GM23338 (cell line): ENCODE data around the gene ETFA. TPM values are rescaled to one million over a fixed set of nuclear protein-coding genes. Genes with fewer than 3 reads are reported as not detected.

Source experiments
- ATAC-seq: fragments of 200-7000 bp; cut with Tn5 transposase; 3 replicates; pipeline ENCODE4 v1.9.1; 2020
- DNase-seq: peaks from one replicate; pipeline ENCODE4 v3.0.0-alpha.2; 2015; ENCODE audit warnings: low spot score
- H2AFZ ChIP-seq: fragments of 200-600 bp; sonication (generic); 2 replicates; pipeline ENCODE4 v1.8.0; 2016; ENCODE audit warnings: antibody characterized with exemption, mild to moderate bottlenecking, moderate library complexity
- H3F3A ChIP-seq: fragments of 200-600 bp; sonication (generic); replicated peaks from 2 replicates; pipeline ENCODE4 v1.8.0; 2017; ENCODE audit warnings: antibody characterized with exemption, mixed run types, low read depth
- H3K27ac ChIP-seq: fragments of 200-600 bp; sonication (generic); 2 replicates; pipeline ENCODE4 v1.6.1; 2016; ENCODE audit warnings: low read depth
- H3K27me3 ChIP-seq: fragments of 200-600 bp; sonication (generic); 2 replicates; pipeline ENCODE4 v1.8.0; 2016; ENCODE audit warnings: mild to moderate bottlenecking, mixed run types, moderate library complexity; ENCODE audit not compliant: insufficient read depth
- H3K36me3 ChIP-seq: fragments of 200-600 bp; sonication (generic); 2 replicates; pipeline ENCODE4 v1.8.0; 2016; ENCODE audit warnings: mild to moderate bottlenecking; ENCODE audit not compliant: insufficient read depth
- H3K4me1 ChIP-seq: fragments of 200-600 bp; sonication (generic); 2 replicates; pipeline ENCODE4 v1.8.0; 2016; ENCODE audit warnings: mild to moderate bottlenecking, moderate library complexity; ENCODE audit not compliant: insufficient read depth
- H3K4me2 ChIP-seq: fragments of 200-600 bp; sonication (generic); 2 replicates; pipeline ENCODE4 v1.7.1; 2017; ENCODE audit warnings: mixed run types
- H3K4me3 ChIP-seq: fragments of 200-600 bp; sonication (generic); 2 replicates; pipeline ENCODE4 v1.6.1; 2016; ENCODE audit warnings: mixed run types
- H3K79me2 ChIP-seq: fragments of 200-600 bp; sonication (generic); replicated peaks from 2 replicates; pipeline ENCODE4 v1.8.0; 2017; ENCODE audit warnings: mild to moderate bottlenecking; ENCODE audit not compliant: insufficient read depth
- H3K9me2 ChIP-seq: fragments of 200-600 bp; sonication (generic); 2 replicates; pipeline ENCODE4 v1.8.0; 2017; ENCODE audit not compliant: insufficient read depth
- H4K20me1 ChIP-seq: fragments of 200-600 bp; sonication (generic); replicated peaks from 2 replicates; pipeline ENCODE4 v1.8.0; 2017; ENCODE audit warnings: mild to moderate bottlenecking; ENCODE audit not compliant: insufficient read depth
- H3K27ac Mint-ChIP-seq: 2 replicates; pipeline ENCODE4 v1.8.0; 2020; ENCODE audit warnings: inconsistent platforms, mild to moderate bottlenecking, moderate library complexity, mixed read lengths
- H3K27me3 Mint-ChIP-seq: 3 replicates; pipeline ENCODE4 v1.8.0; 2022; ENCODE audit warnings: low read depth, mild to moderate bottlenecking, moderate library complexity, mixed read lengths, inconsistent platforms; ENCODE audit not compliant: insufficient read depth, poor library complexity
- H3K36me3 Mint-ChIP-seq: 3 replicates; pipeline ENCODE4 v1.8.0; 2021; ENCODE audit warnings: low read depth, mild to moderate bottlenecking, inconsistent platforms, moderate library complexity, mixed read lengths
- H3K4me1 Mint-ChIP-seq: 3 replicates; pipeline ENCODE4 v1.8.0; 2020; ENCODE audit warnings: mild to moderate bottlenecking, inconsistent platforms, mixed read lengths
- H3K4me3 Mint-ChIP-seq: 3 replicates; pipeline ENCODE4 v1.8.0; 2021; ENCODE audit warnings: moderate library complexity, mild to moderate bottlenecking, inconsistent platforms, mixed read lengths
- H3K9me3 Mint-ChIP-seq: 3 replicates; pipeline ENCODE4 v1.8.0; 2020; ENCODE audit warnings: moderate library complexity, mild to moderate bottlenecking, inconsistent platforms, mixed read lengths
- CREB1 ChIP-seq: fragments of 250-450 bp; sonication (Bioruptor Pico); IDR thresholded peaks from 2 replicates; pipeline ENCODE4 v1.5.0; 2020; ENCODE audit warnings: low read depth, mild to moderate bottlenecking, moderate library complexity
- CTCF ChIP-seq, 2 experiments: fragments of 200-600 bp in 1 of 2; sonication (generic) in 1 of 2; conservative IDR thresholded peaks; 2 replicates each; pipeline versions ENCODE4 v1.5.1 to v1.6.1; 2016 to 2017; ENCODE audit warnings: antibody characterized with exemption in 2 of 2, low read depth in 2 of 2, mild to moderate bottlenecking in 2 of 2, moderate library complexity in 1 of 2
- ETS1 ChIP-seq: IDR thresholded peaks from 2 replicates; pipeline ENCODE4 v1.6.1; 2016; ENCODE audit warnings: antibody characterized with exemption
- EZH2 ChIP-seq: fragments of 200-600 bp; sonication (generic); IDR thresholded peaks from one replicate; pipeline ENCODE4 v1.8.0; 2017; ENCODE audit warnings: antibody characterized with exemption, mild to moderate bottlenecking, low read depth; ENCODE audit not compliant: unreplicated experiment
- JUNB ChIP-seq: IDR thresholded peaks from one replicate; pipeline ENCODE4 v1.6.1; 2016; ENCODE audit warnings: antibody characterized with exemption; ENCODE audit not compliant: unreplicated experiment
- NANOG ChIP-seq: IDR thresholded peaks from 2 replicates; pipeline ENCODE4 v1.6.1; 2016; ENCODE audit warnings: antibody characterized with exemption, borderline replicate concordance
- POLR2AphosphoS5 ChIP-seq: IDR thresholded peaks from 2 replicates; pipeline ENCODE4 v1.6.1; 2016; ENCODE audit warnings: antibody characterized with exemption, low read depth
- REST ChIP-seq: IDR thresholded peaks from one replicate; pipeline ENCODE4 v1.6.1; 2018; ENCODE audit warnings: antibody characterized with exemption; ENCODE audit not compliant: unreplicated experiment
- STAT1 ChIP-seq: IDR thresholded peaks from one replicate; pipeline ENCODE4 v1.6.1; 2016; ENCODE audit warnings: antibody characterized with exemption; ENCODE audit not compliant: unreplicated experiment
- polyA plus RNA-seq: library from polyadenylated mRNA; unstranded; fragments of >200 nt; fragmentation: Nextera tagmentation; extraction: Ambion mirVana; gene quantifications from 2 replicates; pipeline ENCODE4 v1.2.1, GENCODE V29; 2016
- total RNA-seq: library from RNA; depleted of rRNA; stranded (reverse); fragments of >200 nt; shearing (Covaris generic); gene quantifications from 2 replicates; pipeline ENCODE4 v1.2.3, GENCODE V29; 2014

The ETFA gene
- total and polyA plus RNA-seq, 2 experiments from 2014 or later: 52.9 to 69.1 TPM

- TF ChIP-seq CTCF (conservative IDR thresholded peaks at IDR 0.05; ENCODE audit: low read depth in 2 of 2) (no peak), REST (no peak), ETS1 (no peak), JUNB (no peak), CREB1 (CRISPR knock-in tag) (no peak), STAT1 (no peak)
Measured at GRCh38 chr15:76180321-76180720, 130.9 kb downstream of the ETFA start (continued).

GRCh38 chr15:76179023-76179422 is 132.2 kb downstream of the ETFA start:
- no peak overlapping the region for H3K4me3 ChIP-seq
- no peak overlapping the region for H3K4me2 ChIP-seq
- H3K9me3 Mint-ChIP-seq: no peaks in the 10 kb centered on the region
- no peak overlapping the region for H3K27ac ChIP-seq
- no peaks in the 10 kb centered on the region for H3K79me2 ChIP-seq
- no peaks in the 10 kb centered on the region for H3K36me3 Mint-ChIP-seq
- DNase-seq: no peak
- H3K4me1 Mint-ChIP-seq: peaks cover 4% of the 10 kb centered on the region; the same call in 1 of the 3 replicates
- H3F3A ChIP-seq: no peaks in the 10 kb centered on the region
- no peaks in the 10 kb centered on the region for H4K20me1 ChIP-seq
- no peak overlapping the region for H3K27ac Mint-ChIP-seq
- no peak overlapping the region for H3K4me3 Mint-ChIP-seq
- H3K4me1 ChIP-seq: no peaks in the 10 kb centered on the region
- no peak overlapping the region for H2AFZ ChIP-seq
- TF ChIP-seq STAT1 (no peak), NANOG (no peak), CTCF (conservative IDR thresholded peaks at IDR 0.05; ENCODE audit: low read depth in 2 of 2) (no peak), EZH2 (no peak), CREB1 (CRISPR knock-in tag) (no peak), ETS1 (no peak), POLR2AphosphoS5 (no peak), JUNB (no peak)
- H3K36me3 ChIP-seq: no peaks in the 10 kb centered on the region
- ATAC-seq: no peak
- peaks cover 11% of the 10 kb centered on the region for H3K27me3 Mint-ChIP-seq
- H3K27me3 ChIP-seq: no peaks in the 10 kb centered on the region
- no peaks in the 10 kb centered on the region for H3K9me2 ChIP-seq
